GM12872 (cell line): ENCODE results near the gene SCP2.

Source experiments
- CTCF ChIP-seq: IDR thresholded peaks from 3 replicates; pipeline ENCODE4 v1.5.1; 2011; ENCODE audit warnings: low read depth, mild to moderate bottlenecking, low read length, moderate library complexity; ENCODE audit not compliant: insufficient read depth

The SCP2 gene

GRCh38 chr1:52901384-52901783 is 25.7 kb upstream of the SCP2 start:
- no peak for TF ChIP-seq CTCF

DNA sequence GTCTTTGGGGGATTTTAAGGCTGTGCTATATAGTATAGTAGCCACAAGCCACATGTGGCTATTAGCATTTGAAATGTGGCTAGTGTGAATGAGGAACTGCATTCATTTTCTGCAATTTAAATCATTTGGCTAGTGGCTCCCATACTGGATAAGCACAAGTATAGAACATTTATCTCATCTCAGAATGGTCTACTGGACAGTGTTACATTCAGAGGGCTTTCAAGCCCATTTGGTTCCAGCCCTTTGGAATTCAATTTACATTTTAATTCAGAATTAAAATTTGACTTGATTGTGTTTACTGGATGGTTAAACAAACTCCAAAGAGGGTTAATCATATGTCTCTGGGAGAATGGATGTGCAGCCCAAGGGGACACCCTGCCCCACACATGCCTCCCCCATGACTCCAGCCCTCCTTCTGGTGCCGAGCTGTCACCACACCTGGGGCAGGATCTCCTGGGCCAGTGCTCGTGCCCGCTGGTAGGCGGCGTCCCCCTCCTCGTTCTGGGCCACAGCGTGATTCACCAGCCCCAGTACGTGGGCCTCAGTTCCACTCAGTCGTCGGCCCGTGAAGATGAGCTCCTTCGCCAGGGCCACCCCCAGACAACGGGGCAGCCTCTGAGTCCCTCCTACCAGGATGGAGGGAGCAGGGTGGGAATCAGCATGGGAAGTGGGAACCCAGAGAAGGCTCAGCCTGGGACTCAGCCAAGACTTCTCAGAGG is 22.7 kb upstream of the SCP2 start:
- no peak for TF ChIP-seq CTCF

- TF ChIP-seq CTCF: peak; percentile 76
These were observed 22.0 kb upstream of the SCP2 start for GRCh38 chr1:52904927-52905698.

GRCh38 chr1:52906135-52906603 is 20.9 kb upstream of the SCP2 start:
- TF ChIP-seq CTCF: no peak

- TF ChIP-seq CTCF: no peak
These were observed 19.8 kb upstream of the SCP2 start for GRCh38 chr1:52907068-52907811.

GRCh38 chr1:52907812-52908153 is 19.3 kb upstream of the SCP2 start:
- no peak for TF ChIP-seq CTCF

DNA sequence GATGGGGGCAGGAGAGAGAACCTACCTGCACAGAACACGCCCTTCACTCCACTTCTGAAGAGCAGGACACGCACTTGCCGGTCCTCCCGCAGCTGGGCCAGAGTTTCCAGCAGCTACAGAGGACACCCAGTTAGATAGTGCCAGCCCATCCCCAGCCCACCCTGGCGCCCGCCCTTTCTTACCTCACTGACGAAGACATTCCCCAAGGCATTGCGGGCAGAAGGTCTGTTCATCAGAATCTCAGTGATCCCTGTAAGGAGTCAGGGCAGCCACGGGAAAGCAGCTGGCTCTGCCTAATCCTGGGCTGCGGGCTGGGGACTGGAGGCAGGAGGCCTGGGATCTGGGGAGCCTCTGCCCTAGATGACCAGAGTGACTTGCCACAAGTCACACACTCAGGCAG is 15.5 kb upstream of the SCP2 start:
- no peak for TF ChIP-seq CTCF
